H7 (cell line): Measurements from ENCODE around the gene ZMYND8. TPM values are rescaled to one million over a fixed set of nuclear protein-coding genes. Genes with fewer than 3 reads are reported as not detected.

Experiments used
- DNase-seq: peaks from one replicate; pipeline ENCODE4 v3.0.0; 2012
- H3K27me3 ChIP-seq: 2 replicates; pipeline ENCODE4 v1.6.0; 2011; ENCODE audit warnings: mild to moderate bottlenecking, low read length; ENCODE audit not compliant: control insufficient read depth, insufficient read depth
- H3K36me3 ChIP-seq: replicated peaks from 2 replicates; pipeline ENCODE4 v1.5.1; 2011; ENCODE audit warnings: low read length; ENCODE audit not compliant: control insufficient read depth, insufficient read depth
- H3K4me3 ChIP-seq: 2 replicates; pipeline ENCODE4 v1.5.1; 2011; ENCODE audit warnings: low read depth, mild to moderate bottlenecking, control low read depth, low read length, moderate library complexity; ENCODE audit not compliant: insufficient read depth
- total RNA-seq: library from RNA; depleted of rRNA; stranded (reverse); fragments of >200 nt; shearing (Covaris generic); gene quantifications from 2 replicates; pipeline ENCODE4 v1.2.3, GENCODE V29; 2014

Gene ZMYND8
- total RNA-seq, 1 experiment from 2014 or later = 28.1 TPM

DNA sequence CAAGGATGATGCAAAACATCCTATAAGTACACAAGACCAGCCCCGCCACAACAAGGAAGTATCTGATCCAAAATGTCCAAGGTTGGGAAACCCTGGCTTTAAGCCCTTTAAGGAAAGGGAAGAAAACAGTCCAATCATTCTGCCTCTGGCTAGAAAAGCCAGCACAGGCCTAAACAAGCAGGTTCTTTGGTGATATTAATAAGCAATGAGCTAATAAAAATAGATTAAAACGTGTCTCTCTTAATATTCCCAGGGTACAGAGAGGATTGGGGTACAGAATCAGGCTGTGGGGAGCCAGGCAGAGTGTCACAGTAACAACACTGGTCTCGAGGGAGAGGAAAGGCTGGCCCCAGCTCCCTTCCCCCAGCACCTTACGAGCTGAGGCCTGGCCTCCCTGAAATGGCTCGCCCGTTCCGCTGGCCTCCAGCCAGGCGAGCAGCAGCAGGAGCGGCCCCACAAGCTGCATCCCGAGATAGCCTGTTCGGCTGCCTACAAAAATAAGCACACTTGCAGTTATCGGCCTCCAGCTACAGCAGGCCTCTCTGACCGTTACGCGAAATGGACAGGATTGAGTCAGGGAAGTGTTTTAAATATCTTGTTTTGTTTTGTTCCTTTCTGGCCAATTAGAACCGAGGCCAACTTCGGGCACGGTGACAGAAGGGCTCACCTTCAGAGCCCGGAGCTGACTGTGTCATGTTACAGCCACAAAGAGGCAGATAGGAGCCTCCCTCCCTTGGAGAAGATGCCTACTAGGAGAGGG is 4.0 kb upstream of the ZMYND8 start:
- DNase-seq = peak; percentile 82
- H3K36me3 ChIP-seq = peaks cover 1% of the 10 kb centered on the region; the same call in 1 of the 2 replicates
- no peak overlapping the region for H3K4me3 ChIP-seq
- H3K27me3 ChIP-seq = no peaks in the 10 kb centered on the region

DNA sequence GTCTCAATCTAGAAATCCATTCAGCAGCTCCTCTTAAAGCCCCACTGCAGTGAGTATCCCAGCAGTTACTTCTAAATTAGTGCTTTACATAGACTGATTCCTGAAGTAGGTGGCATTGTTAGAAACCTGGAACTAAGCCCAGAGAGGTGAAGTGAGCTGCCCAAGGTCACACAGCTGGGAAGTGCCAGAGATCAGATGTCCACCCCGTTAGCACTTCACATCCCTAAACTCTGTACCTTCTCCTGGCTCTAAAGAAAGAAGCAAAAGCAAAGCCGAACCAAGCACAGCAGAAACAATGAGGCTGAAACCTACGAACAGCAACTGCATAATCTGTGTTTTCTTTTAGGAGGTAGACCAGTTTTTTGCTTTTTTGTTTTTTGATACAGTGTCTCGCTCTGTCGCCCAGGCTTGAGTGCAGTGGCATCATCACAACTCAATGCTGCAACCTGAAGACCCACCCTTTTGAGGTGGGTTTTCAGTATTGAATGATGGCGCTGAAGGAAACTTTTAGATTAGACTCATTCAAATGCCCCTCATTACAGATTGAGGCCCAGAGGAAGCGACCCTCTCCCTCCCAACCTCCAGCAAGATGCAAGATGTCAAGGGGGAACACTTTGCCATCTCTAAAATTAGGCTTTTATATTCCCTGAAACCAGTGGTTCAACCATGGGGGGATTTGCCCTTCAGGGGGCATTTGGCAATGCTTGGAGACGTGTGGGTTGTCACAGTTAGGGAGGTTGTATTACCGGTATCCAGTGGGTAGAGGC is 3.2 kb upstream of the ZMYND8 start:
- no peak for DNase-seq
- H3K27me3 ChIP-seq = no peaks in the 10 kb centered on the region
- peaks cover 1% of the 10 kb centered on the region; the same call in 1 of the 2 replicates for H3K36me3 ChIP-seq
- H3K4me3 ChIP-seq = no peak overlapping the region

DNA sequence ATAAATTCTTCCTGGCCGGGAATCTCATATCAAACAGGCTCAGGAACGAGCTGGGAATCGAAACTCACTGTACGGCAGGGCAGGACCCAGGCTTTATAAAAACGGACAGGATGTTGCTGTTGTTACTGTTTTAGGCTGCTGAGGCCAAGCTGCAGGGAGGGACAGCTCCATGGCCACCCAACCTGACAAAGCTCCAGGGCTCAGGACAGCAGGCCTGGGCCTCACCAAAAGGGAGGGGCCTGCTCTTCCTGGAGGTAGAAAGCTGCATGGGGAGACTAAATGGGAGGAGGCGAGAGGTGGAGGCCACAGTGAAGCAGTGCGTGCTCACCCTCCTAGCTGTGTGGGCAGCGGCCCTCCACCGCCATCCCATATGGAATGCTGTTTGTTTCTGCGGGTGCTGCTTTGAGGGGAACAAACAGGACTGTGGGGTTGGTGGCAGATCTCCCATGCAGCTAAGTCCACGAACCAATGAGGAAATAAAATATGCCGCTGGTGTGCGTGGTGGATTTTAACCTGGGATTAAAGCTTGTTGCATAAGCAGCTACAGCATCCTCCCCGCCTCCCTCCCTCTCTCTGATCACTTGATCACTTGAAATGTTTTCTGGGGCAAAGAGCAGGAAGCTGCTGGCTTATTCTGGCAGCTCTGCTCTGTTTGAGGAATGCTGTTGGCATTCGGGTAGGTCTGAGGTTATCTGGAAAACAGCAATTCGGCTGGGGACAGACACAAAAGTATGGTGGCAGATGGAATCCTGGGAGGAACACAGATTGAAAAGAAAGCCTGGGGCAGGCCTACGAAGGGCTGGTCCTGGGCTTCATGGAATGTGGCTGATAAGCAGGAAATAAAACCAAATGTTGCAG is 2.4 kb upstream of the ZMYND8 start:
- Histone ChIP-seq H3K27me3 (no peaks in the 10 kb centered on the region), H3K36me3 (peaks cover 1% of the 10 kb centered on the region; the same call in 1 of the 2 replicates), H3K4me3 (no peak overlapping the region)
- DNase-seq = no peak

DNA sequence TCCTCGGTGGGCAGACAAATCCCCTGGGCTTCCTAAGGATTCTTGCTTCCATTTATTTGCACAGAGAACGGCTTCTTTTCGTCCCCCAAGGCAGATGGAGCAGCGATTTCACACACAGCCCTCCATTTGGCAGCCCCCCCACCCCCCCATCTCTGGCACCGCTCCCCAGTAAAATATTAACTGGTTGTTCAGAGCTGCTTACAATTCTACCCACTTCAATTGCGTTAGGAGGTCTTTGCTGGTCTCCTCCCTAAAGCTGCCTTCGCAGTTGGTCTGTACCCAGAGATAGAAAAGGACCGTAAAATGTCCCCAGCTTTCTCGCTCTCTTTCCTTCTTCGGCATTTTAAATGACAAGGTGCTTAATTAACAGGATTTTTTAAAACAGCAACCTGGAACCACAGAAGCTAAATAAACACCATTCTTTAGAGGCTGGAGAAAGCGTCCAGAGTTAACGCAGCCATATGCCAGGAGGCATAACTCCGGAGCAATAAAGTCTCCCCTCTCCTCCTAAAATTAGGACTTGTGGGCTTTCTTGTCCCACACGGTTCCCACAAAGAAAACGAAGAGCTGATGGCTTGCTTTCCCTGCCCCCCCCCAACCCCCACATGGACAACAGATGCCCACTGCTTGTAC is 1.7 kb upstream of the ZMYND8 start:
- Histone ChIP-seq H3K4me3 (no peak overlapping the region), H3K27me3 (no peaks in the 10 kb centered on the region), H3K36me3 (peaks cover 1% of the 10 kb centered on the region; the same call in 1 of the 2 replicates)
- DNase-seq = no peak

DNA sequence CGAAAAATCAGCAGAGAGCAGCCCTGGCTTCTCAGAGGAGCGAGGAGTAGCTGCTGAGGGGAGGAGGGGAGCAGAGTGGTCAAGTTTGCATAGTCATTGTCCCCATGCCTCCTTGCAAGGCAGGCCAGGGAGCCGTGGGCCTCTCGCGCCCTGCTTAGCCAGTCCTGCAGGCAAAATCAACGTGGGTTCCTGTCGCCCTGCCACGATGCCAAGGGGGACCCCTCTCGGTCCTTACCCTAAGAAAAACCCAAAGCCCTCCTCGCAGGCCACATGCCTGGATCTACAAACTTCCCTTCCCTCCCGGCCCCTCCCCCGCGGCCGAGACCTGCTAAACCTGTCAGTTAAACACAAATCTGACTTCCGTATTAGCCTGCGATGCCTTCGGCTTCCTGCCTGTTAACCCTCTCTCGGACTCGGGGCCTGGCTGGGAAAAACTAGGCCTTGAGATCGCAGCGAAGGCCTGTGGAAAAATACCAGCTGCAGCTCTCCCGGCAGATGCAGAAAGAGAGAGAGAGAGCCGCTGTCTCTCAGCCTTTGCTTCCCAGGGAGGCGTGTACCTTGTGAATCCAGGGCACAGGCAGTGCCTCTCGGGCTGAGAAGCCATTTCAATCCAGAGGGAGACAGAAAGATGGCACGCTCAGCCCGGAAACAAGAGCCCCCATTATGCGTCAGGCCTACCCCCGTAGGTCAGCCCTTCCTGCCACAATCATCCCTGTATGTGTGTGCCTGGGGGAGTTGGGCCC is 968 bp upstream of the ZMYND8 start:
- no peaks in the 10 kb centered on the region for H3K27me3 ChIP-seq
- no peak overlapping the region for H3K4me3 ChIP-seq
- peak; percentile 68 for DNase-seq
- H3K36me3 ChIP-seq = peaks cover 1% of the 10 kb centered on the region; the same call in 1 of the 2 replicates

DNA sequence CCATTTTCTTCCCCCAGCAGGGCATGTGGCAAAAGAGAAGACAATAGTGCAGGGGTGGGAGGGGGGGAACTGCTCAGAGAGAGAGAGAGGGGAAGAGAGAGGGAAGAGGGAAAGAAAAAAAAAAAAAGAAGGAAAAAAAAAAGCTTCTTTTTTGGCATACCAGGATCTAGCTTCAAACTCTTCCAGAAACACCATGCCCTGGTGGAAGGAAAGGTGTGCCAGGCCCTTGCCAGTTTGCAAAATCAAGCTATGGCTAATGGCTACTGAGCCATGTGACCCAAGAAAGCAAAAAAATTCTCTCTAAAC is 326 bp downstream of the ZMYND8 start:
- no peak overlapping the region; the same call in 1 of the 2 replicates for H3K4me3 ChIP-seq

DNA sequence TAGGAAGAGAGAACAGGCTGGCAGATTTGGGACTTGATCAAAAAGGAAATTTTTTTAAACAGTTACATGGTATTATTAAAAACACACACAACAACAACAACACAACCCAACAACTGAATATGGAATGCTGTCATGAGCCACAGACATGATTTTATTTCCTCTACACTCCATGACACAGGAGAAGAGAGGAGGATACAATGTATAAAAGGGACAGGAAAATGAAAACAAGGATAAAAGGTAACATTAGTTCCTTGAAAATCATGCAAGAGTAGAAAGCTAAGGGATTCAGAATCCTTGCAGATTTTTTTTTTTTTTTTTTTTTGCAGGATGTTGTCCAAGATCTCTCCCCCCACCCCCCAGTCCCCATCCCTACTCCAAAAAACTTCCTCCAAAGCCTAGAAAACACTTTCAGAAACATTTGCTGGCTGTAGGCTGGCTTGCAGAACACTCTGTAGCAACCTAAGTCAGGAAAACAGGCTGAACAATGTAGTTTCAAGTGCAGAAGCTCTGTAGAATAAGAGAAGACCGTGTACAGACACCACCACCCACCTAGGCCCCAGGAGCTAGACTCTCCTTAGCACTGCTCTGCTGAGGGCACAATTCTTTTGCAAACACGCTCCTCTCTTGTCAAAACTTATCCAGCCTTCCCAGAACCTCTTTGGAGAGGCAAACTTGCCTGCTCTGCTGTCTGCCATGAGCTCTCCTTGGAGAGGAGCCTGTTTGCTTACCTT is 845 bp downstream of the ZMYND8 start:
- Histone ChIP-seq H3K36me3 (peaks cover 1% of the 10 kb centered on the region; the same call in 1 of the 2 replicates), H3K27me3 (no peaks in the 10 kb centered on the region), H3K4me3 (peak overlapping the region; percentile 8; the same call in 1 of the 2 replicates)
- DNase-seq = no peak

More for the DNA sequence above, 326 bp downstream of the ZMYND8 start:
- no peak for DNase-seq
- Histone ChIP-seq H3K27me3 (no peaks in the 10 kb centered on the region), H3K36me3 (peaks cover 1% of the 10 kb centered on the region; the same call in 1 of the 2 replicates)

DNA sequence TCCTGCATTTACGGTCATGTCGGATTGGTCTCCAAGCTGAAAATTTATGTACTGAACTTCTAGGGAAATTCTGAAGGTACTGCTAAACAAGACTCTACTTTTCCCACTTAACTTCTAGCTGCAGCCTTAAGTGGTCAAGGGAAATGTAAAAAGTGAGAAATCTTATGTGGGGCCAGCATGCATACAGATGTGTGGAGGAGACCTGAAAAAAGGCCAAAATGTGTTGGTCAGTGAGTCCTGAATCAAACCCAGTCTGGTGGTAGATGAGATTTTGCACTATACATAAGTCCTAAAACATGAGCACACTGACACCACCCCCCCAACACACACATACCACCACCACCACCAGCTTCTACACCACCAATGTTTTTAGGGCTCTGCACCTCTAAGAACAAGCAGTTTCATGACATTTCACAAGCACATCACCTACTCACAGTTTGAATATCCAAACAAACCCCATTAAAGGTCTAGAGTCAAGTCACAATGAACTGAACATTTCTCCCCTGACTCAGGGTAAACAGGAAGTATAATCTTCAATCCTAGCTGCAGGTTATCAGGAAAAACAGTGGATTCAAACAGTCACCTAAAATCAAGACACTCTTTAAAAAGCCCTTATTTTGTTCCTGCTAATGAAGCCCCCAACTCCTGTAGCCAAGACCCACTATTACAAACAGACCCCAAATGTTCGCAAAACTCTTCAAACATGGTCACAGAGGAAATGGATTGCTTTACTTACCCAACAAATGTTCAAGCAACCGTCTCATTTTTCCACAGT is 1.6 kb downstream of the ZMYND8 start:
- DNase-seq = no peak
- Histone ChIP-seq H3K36me3 (peaks cover 1% of the 10 kb centered on the region; the same call in 1 of the 2 replicates), H3K27me3 (no peaks in the 10 kb centered on the region), H3K4me3 (no peak overlapping the region)

DNA sequence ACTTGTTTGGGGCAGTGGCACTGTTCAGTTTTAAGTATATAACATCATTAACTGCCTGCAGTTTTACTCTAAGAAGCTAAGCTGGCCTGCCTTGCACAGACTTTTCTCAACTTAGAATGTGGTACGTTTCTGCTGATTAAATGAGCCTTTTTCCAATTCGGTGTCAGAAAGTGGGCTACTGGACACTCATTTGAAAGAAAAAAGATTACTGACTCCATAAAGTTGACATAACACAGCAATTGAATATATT is 2.1 kb downstream of the ZMYND8 start:
- no peak for DNase-seq
- H3K27me3 ChIP-seq = no peaks in the 10 kb centered on the region
- no peak overlapping the region for H3K4me3 ChIP-seq
- H3K36me3 ChIP-seq = no peaks in the 10 kb centered on the region; the same call in 1 of the 2 replicates

DNA sequence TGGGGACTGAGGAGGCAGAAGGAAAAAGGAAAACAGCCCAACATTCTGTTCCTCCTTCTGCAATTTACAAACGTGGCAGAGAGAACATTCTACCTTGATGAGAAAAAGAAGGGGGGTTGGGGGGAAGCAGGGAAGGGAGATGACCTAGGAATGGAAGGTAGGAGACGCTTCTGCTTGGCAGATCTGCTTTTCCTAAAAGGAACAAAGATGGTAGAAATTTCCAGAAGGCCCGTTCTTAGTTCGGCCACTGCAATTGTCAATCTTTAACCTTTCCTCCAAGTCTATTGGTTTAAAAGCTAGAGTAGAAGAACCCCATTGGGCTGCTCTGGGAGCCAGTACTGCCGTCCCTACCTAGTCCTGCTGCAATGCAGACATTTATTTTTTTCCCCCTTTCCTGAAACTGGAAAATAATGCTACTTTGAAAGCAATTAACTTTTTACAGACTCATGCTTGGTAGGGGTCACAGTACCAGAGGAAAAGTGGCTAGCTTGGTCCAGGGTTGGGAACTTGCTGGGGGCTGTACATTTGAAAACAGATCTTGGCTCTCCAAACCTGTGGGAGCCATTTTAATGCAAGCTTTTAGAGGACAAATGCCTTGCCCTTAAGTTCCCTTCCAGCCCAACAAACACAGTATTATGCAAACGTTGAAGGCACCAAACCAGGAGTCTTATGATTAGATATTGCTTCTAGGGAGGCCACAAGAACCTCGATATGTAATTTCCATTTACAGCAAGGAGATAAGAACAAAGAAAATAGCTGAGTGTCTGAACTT is 2.6 kb downstream of the ZMYND8 start:
- no peak for DNase-seq
- no peaks in the 10 kb centered on the region; the same call in 1 of the 2 replicates for H3K36me3 ChIP-seq
- H3K27me3 ChIP-seq = no peaks in the 10 kb centered on the region
- H3K4me3 ChIP-seq = no peak overlapping the region

DNA sequence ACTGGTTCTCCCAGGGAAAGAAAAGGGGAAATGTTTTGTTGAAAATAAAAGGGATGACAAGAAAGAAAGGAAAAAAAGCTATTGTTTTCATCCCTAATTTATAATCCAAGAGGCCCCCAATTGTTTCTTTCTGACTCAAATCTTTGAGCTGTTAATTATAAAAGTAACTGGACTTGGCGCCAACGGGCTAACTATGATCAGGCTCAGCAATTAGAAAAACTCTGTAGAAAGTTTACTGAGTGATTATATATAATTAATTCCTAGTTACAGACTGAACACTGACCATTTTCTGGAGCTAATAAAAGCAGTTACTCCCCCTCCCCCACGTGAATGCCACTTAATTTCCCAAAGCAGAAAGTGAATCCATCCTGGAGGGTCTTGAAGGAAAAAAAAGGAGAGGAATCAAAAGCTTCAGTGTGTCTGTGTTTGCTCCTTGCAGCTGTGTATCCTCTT is 3.2 kb downstream of the ZMYND8 start:
- H3K27me3 ChIP-seq = no peaks in the 10 kb centered on the region
- DNase-seq = no peak

More for the DNA sequence above, 3.2 kb downstream of the ZMYND8 start:
- no peak overlapping the region for H3K4me3 ChIP-seq
- H3K36me3 ChIP-seq = no peaks in the 10 kb centered on the region; the same call in 1 of the 2 replicates
